ENCODE results near the gene CCDC159. TPM values are rescaled to one million over a fixed set of nuclear protein-coding genes. Genes with fewer than 3 reads are reported as not detected.

The CCDC159 gene
- total and polyA plus RNA-seq, 2 donors (not counting 1 experiment from before 2014, with no cell fraction given): 10.1 to 14.4 TPM

GRCh38 chr19:11399667-11400066, 53.3 kb downstream of the CCDC159 start:
- no peak for DNase-seq (ENCODE audit: low read depth in 2 of 2)
- no peak overlapping the region for H3K4me2 ChIP-seq (ENCODE audit: extremely low read depth, insufficient read depth, low read length)
- H2AFZ ChIP-seq (ENCODE audit: low read length): no peak overlapping the region
- no peaks in the 10 kb centered on the region for H4K20me1 ChIP-seq (ENCODE audit: control insufficient read depth, extremely low read depth, insufficient read depth, low read length)
- no peaks in the 10 kb centered on the region for H3K27me3 ChIP-seq (ENCODE audit: control insufficient read depth, insufficient read depth, low read length)
- H3K4me3 ChIP-seq (replicated peaks in 1 of 4; ENCODE audit: control extremely low read depth in 1 of 4, insufficient read depth in 1 of 4, low read depth in 3 of 4, low read length in 4 of 4): no peak overlapping the region
- no peaks in the 10 kb centered on the region for H3K79me2 ChIP-seq (ENCODE audit: control insufficient read depth, insufficient read depth, low read length)
- H3K36me3 ChIP-seq (ENCODE audit: control insufficient read depth, insufficient read depth, low read length): no peaks in the 10 kb centered on the region
- no peak overlapping the region for H3K9ac ChIP-seq (ENCODE audit: insufficient read depth, low read length)
- no peak overlapping the region for H3K27ac ChIP-seq (ENCODE audit: insufficient read depth, low read length)
- TF ChIP-seq EZH2 (IDR thresholded peaks at IDR 0.05; ENCODE audit: low read length, missing control alignments) (no peak), CTCF (conservative IDR thresholded peaks at IDR 0.05 in 1 of 2, IDR thresholded peaks at IDR 0.05 in 1 of 2; ENCODE audit: low read depth in 1 of 2, low read length in 2 of 2) (no peak)
- H3K9me3 ChIP-seq (ENCODE audit: control insufficient read depth, insufficient read depth, low read depth, low read length): no peaks in the 10 kb centered on the region
- no peaks in the 10 kb centered on the region for H3K4me1 ChIP-seq (ENCODE audit: control insufficient read depth, extremely low read depth, insufficient read depth, low read length)

- Histone ChIP-seq H3K9ac (ENCODE audit: insufficient read depth, low read length) (no peak overlapping the region), H2AFZ (ENCODE audit: low read length) (no peak overlapping the region), H3K27me3 (ENCODE audit: control insufficient read depth, insufficient read depth, low read length) (no peaks in the 10 kb centered on the region), H3K27ac (ENCODE audit: insufficient read depth, low read length) (no peak overlapping the region), H3K36me3 (ENCODE audit: control insufficient read depth, insufficient read depth, low read length) (no peaks in the 10 kb centered on the region), H4K20me1 (ENCODE audit: control insufficient read depth, extremely low read depth, insufficient read depth, low read length) (no peaks in the 10 kb centered on the region), H3K4me2 (ENCODE audit: extremely low read depth, insufficient read depth, low read length) (no peak overlapping the region), H3K4me3 (replicated peaks in 1 of 4; ENCODE audit: control extremely low read depth in 1 of 4, insufficient read depth in 1 of 4, low read depth in 3 of 4, low read length in 4 of 4) (no peak overlapping the region), H3K4me1 (ENCODE audit: control insufficient read depth, extremely low read depth, insufficient read depth, low read length) (no peaks in the 10 kb centered on the region), H3K9me3 (ENCODE audit: control insufficient read depth, insufficient read depth, low read depth, low read length) (no peaks in the 10 kb centered on the region), H3K79me2 (ENCODE audit: control insufficient read depth, insufficient read depth, low read length) (no peaks in the 10 kb centered on the region)
- no peak for DNase-seq (ENCODE audit: low read depth in 2 of 2)
- TF ChIP-seq EZH2 (IDR thresholded peaks at IDR 0.05; ENCODE audit: low read length, missing control alignments) (no peak), CTCF (conservative IDR thresholded peaks at IDR 0.05 in 1 of 2, IDR thresholded peaks at IDR 0.05 in 1 of 2; ENCODE audit: low read depth in 1 of 2, low read length in 2 of 2) (no peak)
Observed at GRCh38 chr19:11400798-11401197, 54.5 kb downstream of the CCDC159 start.

GRCh38 chr19:11401808-11402543, 55.7 kb downstream of the CCDC159 start:
- TF ChIP-seq EZH2 (IDR thresholded peaks at IDR 0.05; ENCODE audit: low read length, missing control alignments) (no peak), CTCF (conservative IDR thresholded peaks at IDR 0.05 in 1 of 2, IDR thresholded peaks at IDR 0.05 in 1 of 2; ENCODE audit: low read depth in 1 of 2, low read length in 2 of 2) (no peak)
- no peaks in the 10 kb centered on the region for H3K79me2 ChIP-seq (ENCODE audit: control insufficient read depth, insufficient read depth, low read length)
- H3K9me3 ChIP-seq (ENCODE audit: control insufficient read depth, insufficient read depth, low read depth, low read length): no peaks in the 10 kb centered on the region
- no peaks in the 10 kb centered on the region for H3K4me1 ChIP-seq (ENCODE audit: control insufficient read depth, extremely low read depth, insufficient read depth, low read length)
- H2AFZ ChIP-seq (ENCODE audit: low read length): no peak overlapping the region
- no peak overlapping the region for H3K27ac ChIP-seq (ENCODE audit: insufficient read depth, low read length)
- no peak overlapping the region for H3K9ac ChIP-seq (ENCODE audit: insufficient read depth, low read length)
- no peaks in the 10 kb centered on the region for H3K27me3 ChIP-seq (ENCODE audit: control insufficient read depth, insufficient read depth, low read length)
- no peaks in the 10 kb centered on the region for H3K36me3 ChIP-seq (ENCODE audit: control insufficient read depth, insufficient read depth, low read length)
- H4K20me1 ChIP-seq (ENCODE audit: control insufficient read depth, extremely low read depth, insufficient read depth, low read length): no peaks in the 10 kb centered on the region
- H3K4me3 ChIP-seq (replicated peaks in 1 of 4; ENCODE audit: control extremely low read depth in 1 of 4, insufficient read depth in 1 of 4, low read depth in 3 of 4, low read length in 4 of 4): no peak overlapping the region
- no peak for DNase-seq (ENCODE audit: low read depth in 2 of 2)
- no peak overlapping the region for H3K4me2 ChIP-seq (ENCODE audit: extremely low read depth, insufficient read depth, low read length)

Other genes starting within 250 kb of the CCDC159 start
- 3.9 and 32.0 TPM in 2 replicates for gene SPC24, start 190.7 kb upstream of the CCDC159 start, total RNA-seq
- 8.1 and 32.0 TPM in 2 replicates for gene SPC24, start 190.7 kb upstream of the CCDC159 start, polyA plus RNA-seq
- gene KANK2, start 149.0 kb upstream of the CCDC159 start, total RNA-seq: 435 and 511 TPM in 2 replicates
- gene KANK2, start 149.0 kb upstream of the CCDC159 start, polyA plus RNA-seq: 192 and 197 TPM in 2 replicates
- gene ANGPTL8, start 106.9 kb upstream of the CCDC159 start, total RNA-seq: not detected in 2 replicates
- not detected in 2 replicates for gene ANGPTL8, start 106.9 kb upstream of the CCDC159 start, polyA plus RNA-seq
- gene DOCK6, start 84.0 kb upstream of the CCDC159 start, total RNA-seq: 10.5 and 17.7 TPM in 2 replicates
- gene DOCK6, start 84.0 kb upstream of the CCDC159 start, polyA plus RNA-seq: 6.9 and 10.0 TPM in 2 replicates
- gene TSPAN16, start 50.4 kb upstream of the CCDC159 start, total RNA-seq: not detected in 2 replicates
- not detected in 2 replicates for gene TSPAN16, start 50.4 kb upstream of the CCDC159 start, polyA plus RNA-seq
- gene RAB3D, start 6.9 kb upstream of the CCDC159 start, total RNA-seq: 15.4 and 20.0 TPM in 2 replicates
- 11.5 and 16.2 TPM in 2 replicates for gene RAB3D, start 6.9 kb upstream of the CCDC159 start, polyA plus RNA-seq
- 54.7 and 76.8 TPM in 2 replicates for gene TMEM205, start 251 bp upstream of the CCDC159 start, total RNA-seq
- 68.4 and 78.6 TPM in 2 replicates for gene TMEM205, start 251 bp upstream of the CCDC159 start, polyA plus RNA-seq
- 7.4 and 13.0 TPM in 2 replicates for gene PLPPR2, start 8.9 kb downstream of the CCDC159 start, total RNA-seq
- 17.6 and 21.2 TPM in 2 replicates for gene PLPPR2, start 8.9 kb downstream of the CCDC159 start, polyA plus RNA-seq
- 0.50 and 0.51 TPM in 2 replicates for gene SWSAP1, start 28.1 kb downstream of the CCDC159 start, total RNA-seq
- 0.76 and 1.2 TPM in 2 replicates for gene SWSAP1, start 28.1 kb downstream of the CCDC159 start, polyA plus RNA-seq
- 6.4 and 9.2 TPM in 2 replicates for gene EPOR, start 37.8 kb downstream of the CCDC159 start, total RNA-seq
- gene EPOR, start 37.8 kb downstream of the CCDC159 start, polyA plus RNA-seq: 3.6 and 3.8 TPM in 2 replicates
- gene RGL3, start 72.8 kb downstream of the CCDC159 start, total RNA-seq: 1.8 and 4.0 TPM in 2 replicates
- gene RGL3, start 72.8 kb downstream of the CCDC159 start, polyA plus RNA-seq: 0.20 and 0.90 TPM in 2 replicates
- 0.26 and 0.66 TPM in 2 replicates for gene ODAD3, start 88.6 kb downstream of the CCDC159 start, total RNA-seq
- 0.32 and 0.67 TPM in 2 replicates for gene ODAD3, start 88.6 kb downstream of the CCDC159 start, polyA plus RNA-seq
- gene PRKCSH, start 89.1 kb downstream of the CCDC159 start, total RNA-seq: 120 and 134 TPM in 2 replicates
- 110 and 117 TPM in 2 replicates for gene PRKCSH, start 89.1 kb downstream of the CCDC159 start, polyA plus RNA-seq
- gene ELAVL3, start 134.5 kb downstream of the CCDC159 start, total RNA-seq: under 0.01 TPM in 1 of 2 replicates, not detected in the other
- gene ELAVL3, start 134.5 kb downstream of the CCDC159 start, polyA plus RNA-seq: not detected in 2 replicates
- 3.5 and 3.6 TPM in 2 replicates for gene ZNF653, start 159.3 kb downstream of the CCDC159 start, total RNA-seq
- gene ZNF653, start 159.3 kb downstream of the CCDC159 start, polyA plus RNA-seq: 3.1 and 5.5 TPM in 2 replicates
- 33.5 and 49.1 TPM in 2 replicates for gene ECSIT, start 182.6 kb downstream of the CCDC159 start, total RNA-seq
- 19.3 and 22.6 TPM in 2 replicates for gene ECSIT, start 182.6 kb downstream of the CCDC159 start, polyA plus RNA-seq
- 17.2 and 20.3 TPM in 2 replicates for gene CNN1, start 192.3 kb downstream of the CCDC159 start, total RNA-seq
- gene CNN1, start 192.3 kb downstream of the CCDC159 start, polyA plus RNA-seq: 24.0 and 83.9 TPM in 2 replicates
- 28.2 and 29.6 TPM in 2 replicates for gene ELOF1, start 212.7 kb downstream of the CCDC159 start, total RNA-seq
- 52.2 and 57.8 TPM in 2 replicates for gene ELOF1, start 212.7 kb downstream of the CCDC159 start, polyA plus RNA-seq
- gene ACP5, start 231.1 kb downstream of the CCDC159 start, total RNA-seq: 1.2 and 2.6 TPM in 2 replicates
- 0.19 and 2.2 TPM in 2 replicates for gene ACP5, start 231.1 kb downstream of the CCDC159 start, polyA plus RNA-seq

Data from fibroblast of lung (primary cell).